Measurements from ENCODE around the gene ZNHIT1. TPM values are rescaled to one million over a fixed set of nuclear protein-coding genes. Genes with fewer than 3 reads are reported as not detected.

ZNHIT1 gene
- polyA plus RNA-seq, 1 of the 3 experiments (the other 2 are of a cell fraction) = 101 TPM

Small RNA genes lying within 50 kb of the gene (small RNA-seq; reads per million reads assigned to genes)
- 0 reads per million in 7 experiments for gene RNU6-1104P

Other genes starting within 250 kb of the ZNHIT1 start
- 0.18 TPM in 1 of 2 replicates, not detected in the other for gene MUC12, start 248.6 kb upstream of the ZNHIT1 start, polyA plus RNA-seq (2012; rRNA removed)
- not detected in 2 replicates for gene MUC17, start 198.1 kb upstream of the ZNHIT1 start, polyA plus RNA-seq (2012; rRNA removed)
- gene TRIM56, start 132.7 kb upstream of the ZNHIT1 start, polyA plus RNA-seq (2012; rRNA removed) = 2.5 and 2.9 TPM in 2 replicates
- 4,174 and 5,753 TPM in 2 replicates for gene SERPINE1, start 91.1 kb upstream of the ZNHIT1 start, polyA plus RNA-seq (2012; rRNA removed)
- gene AP1S1, start 63.7 kb upstream of the ZNHIT1 start, polyA plus RNA-seq (2012; rRNA removed) = 616 and 704 TPM in 2 replicates
- gene VGF, start 52.6 kb upstream of the ZNHIT1 start, polyA plus RNA-seq (2012; rRNA removed) = 17.4 and 54.3 TPM in 2 replicates
- 0.64 and 0.68 TPM in 2 replicates for gene NAT16, start 37.9 kb upstream of the ZNHIT1 start, polyA plus RNA-seq (2012; rRNA removed)
- not detected in 2 replicates for gene MOGAT3, start 17.1 kb upstream of the ZNHIT1 start, polyA plus RNA-seq (2012; rRNA removed)
- 134 and 276 TPM in 2 replicates for gene PLOD3, start 584 bp upstream of the ZNHIT1 start, polyA plus RNA-seq (2012; rRNA removed)
- 24.0 and 29.0 TPM in 2 replicates for gene CLDN15, start 19.6 kb downstream of the ZNHIT1 start, polyA plus RNA-seq (2012; rRNA removed)
- 1,071 and 1,313 TPM in 2 replicates for gene FIS1, start 26.9 kb downstream of the ZNHIT1 start, polyA plus RNA-seq (2012; rRNA removed)
- 62.4 and 66.7 TPM in 2 replicates for gene IFT22, start 103.6 kb downstream of the ZNHIT1 start, polyA plus RNA-seq (2012; rRNA removed)
- gene COL26A1, start 144.7 kb downstream of the ZNHIT1 start, polyA plus RNA-seq (2012; rRNA removed) = 0.05 and 0.06 TPM in 2 replicates